GM12878 (cell line): ENCODE data around the gene HLX.

Experiments used
- BACH1 ChIP-seq: fragments of 450-650 bp; IDR thresholded peaks from 2 replicates; pipeline ENCODE4 v1.6.1; 2017; ENCODE audit warnings: mild to moderate bottlenecking, borderline replicate concordance
- CEBPB ChIP-seq, 2 experiments: fragments of 150-350 bp in 1 of 2; IDR thresholded peaks; 2 replicates each; pipeline ENCODE4 v1.6.1; 2012 to 2014; ENCODE audit warnings: low read depth in 2 of 2, low read length in 2 of 2, borderline replicate concordance in 1 of 2, inconsistent platforms in 1 of 2
- EZH2 ChIP-seq: IDR thresholded peaks from 2 replicates; pipeline ENCODE4 v1.6.1; 2012; ENCODE audit warnings: low read depth, mild to moderate bottlenecking, control low read depth, inconsistent platforms, low read length, borderline replicate concordance; ENCODE audit not compliant: control insufficient read depth
- POLR2A ChIP-seq: IDR thresholded peaks from 2 replicates; pipeline ENCODE4 v1.6.1; 2011; ENCODE audit warnings: low read depth, mild to moderate bottlenecking, low read length
- POLR2AphosphoS2 ChIP-seq: IDR thresholded peaks from 2 replicates; pipeline ENCODE4 v1.6.1; 2011; ENCODE audit warnings: low read depth, mild to moderate bottlenecking, low read length, improper control_type of control experiment, moderate library complexity
- RAD21 ChIP-seq: IDR thresholded peaks from 2 replicates; pipeline ENCODE4 v1.6.1; 2011; ENCODE audit warnings: mild to moderate bottlenecking, low read depth, low read length, moderate library complexity; ENCODE audit not compliant: insufficient read depth
- SMAD5 ChIP-seq: IDR thresholded peaks from 2 replicates; pipeline ENCODE4 v1.6.1; 2016; ENCODE audit warnings: antibody characterized with exemption, low read depth
- TAF1 ChIP-seq: IDR thresholded peaks from 2 replicates; pipeline ENCODE4 v1.6.1; 2011; ENCODE audit warnings: mild to moderate bottlenecking, low read depth, low read length, borderline replicate concordance
- ZNF622 ChIP-seq: fragments of 450-650 bp; IDR thresholded peaks from 2 replicates; pipeline ENCODE4 v1.6.1; 2017; ENCODE audit warnings: mild to moderate bottlenecking, inconsistent platforms
- TF ChIP-seq, protein P1 (sequence below), 3 experiments: IDR thresholded peaks in 2 of 3; conservative IDR thresholded peaks in 1 of 3; 2 replicates each; pipeline ENCODE4 v1.5.1; 2011; ENCODE audit warnings: low read depth in 3 of 3, low read length in 3 of 3, mild to moderate bottlenecking in 3 of 3, control low read depth in 2 of 3, moderate library complexity in 2 of 3, inconsistent platforms in 1 of 3, mixed read lengths in 1 of 3; ENCODE audit not compliant: control insufficient read depth in 2 of 3, insufficient read depth in 1 of 3; ENCODE audit errors: extremely low read depth in 1 of 3

DNA sequence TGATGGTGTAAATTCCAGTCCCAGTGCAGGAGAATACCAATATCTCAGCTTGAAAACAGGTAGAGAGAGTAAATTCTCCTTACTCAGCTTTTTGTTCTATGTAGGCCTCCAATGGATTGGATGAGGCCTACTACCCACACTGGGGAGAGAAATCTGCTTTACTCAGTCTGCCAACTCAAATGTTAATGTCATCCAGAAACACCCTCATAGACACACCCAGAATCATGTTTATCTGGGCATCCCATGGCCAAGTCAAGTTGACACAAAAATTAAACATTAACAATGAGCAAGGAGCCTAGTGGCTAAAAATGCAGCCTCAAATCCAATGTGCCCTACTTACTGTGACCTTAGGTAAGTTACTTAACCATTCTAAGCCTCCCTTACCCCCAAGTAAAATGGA, 6.9 kb upstream of the HLX start:
- TF ChIP-seq, protein P1, sequence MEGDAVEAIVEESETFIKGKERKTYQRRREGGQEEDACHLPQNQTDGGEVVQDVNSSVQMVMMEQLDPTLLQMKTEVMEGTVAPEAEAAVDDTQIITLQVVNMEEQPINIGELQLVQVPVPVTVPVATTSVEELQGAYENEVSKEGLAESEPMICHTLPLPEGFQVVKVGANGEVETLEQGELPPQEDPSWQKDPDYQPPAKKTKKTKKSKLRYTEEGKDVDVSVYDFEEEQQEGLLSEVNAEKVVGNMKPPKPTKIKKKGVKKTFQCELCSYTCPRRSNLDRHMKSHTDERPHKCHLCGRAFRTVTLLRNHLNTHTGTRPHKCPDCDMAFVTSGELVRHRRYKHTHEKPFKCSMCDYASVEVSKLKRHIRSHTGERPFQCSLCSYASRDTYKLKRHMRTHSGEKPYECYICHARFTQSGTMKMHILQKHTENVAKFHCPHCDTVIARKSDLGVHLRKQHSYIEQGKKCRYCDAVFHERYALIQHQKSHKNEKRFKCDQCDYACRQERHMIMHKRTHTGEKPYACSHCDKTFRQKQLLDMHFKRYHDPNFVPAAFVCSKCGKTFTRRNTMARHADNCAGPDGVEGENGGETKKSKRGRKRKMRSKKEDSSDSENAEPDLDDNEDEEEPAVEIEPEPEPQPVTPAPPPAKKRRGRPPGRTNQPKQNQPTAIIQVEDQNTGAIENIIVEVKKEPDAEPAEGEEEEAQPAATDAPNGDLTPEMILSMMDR (IDR thresholded peaks at IDR 0.05 in 2 of 3, conservative IDR thresholded peaks at IDR 0.05 in 1 of 3; ENCODE audit: control insufficient read depth in 2 of 3, extremely low read depth in 1 of 3, insufficient read depth in 1 of 3, low read depth in 3 of 3, low read length in 3 of 3), result no peak
- TF ChIP-seq CEBPB (IDR thresholded peaks at IDR 0.05; ENCODE audit: borderline replicate concordance in 1 of 2, low read depth in 2 of 2, low read length in 2 of 2) (no peak), EZH2 (no peak), POLR2A (no peak), POLR2AphosphoS2 (no peak), SMAD5 (no peak), TAF1 (no peak), RAD21 (no peak), ZNF622 (no peak), BACH1 (no peak)
